GM12878 (cell line): Measurements from ENCODE around the gene CAMK2D. TPM values are rescaled to one million over a fixed set of nuclear protein-coding genes. Genes with fewer than 3 reads are reported as not detected.

Source experiments
- ATAC-seq: fragments of 200-7000 bp; cut with Tn5 transposase; 3 replicates; pipeline ENCODE4 v1.9.1; 2020; ENCODE audit warnings: mild to moderate bottlenecking, moderate library complexity
- BruUV-seq: library from RNA; stranded (reverse); fragments of 400-500 nt; replicated peaks from 2 replicates; lab custom pipeline; 2021; lab: Mats Ljungman, UMichigan
- CTCF ChIA-PET: fragments of 300-600 bp; sonication (Branson Sonifier 250); formaldehyde crosslinking; extraction: SDS; loops from one replicate; lab custom pipeline; 2021; ENCODE audit warnings: inconsistent platforms; lab: Yijun Ruan, JAX
- POLR2A ChIA-PET: fragments of 350-600 bp; formaldehyde crosslinking; extraction: SDS; loops from one replicate; lab custom pipeline; 2021; ENCODE audit warnings: inconsistent platforms; lab: Charles Lee
- RAD21 ChIA-PET: fragments of 300-600 bp; sonication (Branson Sonifier 250); formaldehyde crosslinking; loops from one replicate; lab custom pipeline; 2023; ENCODE audit warnings: antibody characterized with exemption; ENCODE audit not compliant: unreplicated experiment; lab: Charles Lee
- SMC1A ChIA-PET: fragments of 300-600 bp; sonication (Branson Sonifier 250); formaldehyde crosslinking; loops from one replicate; lab custom pipeline; 2023; ENCODE audit not compliant: unreplicated experiment, uncharacterized antibody; lab: Charles Lee
- DNase-seq: peaks from one replicate; pipeline ENCODE4 v3.0.0-alpha.2; 2011; ENCODE audit warnings: low read depth, low spot score
- FAIRE-seq: peaks from 3 replicates; lab custom pipeline; 2011; peaks lifted over from hg19 to GRCh38; lab: Jason Lieb, UNC
- H2AFZ ChIP-seq: 2 replicates; pipeline ENCODE4 v1.6.0; 2011; ENCODE audit warnings: low read depth, low read length, control low read depth; ENCODE audit not compliant: control insufficient read depth
- H3K27ac ChIP-seq: 2 replicates; pipeline ENCODE4 v1.5.1; 2011; ENCODE audit warnings: control low read depth; ENCODE audit not compliant: control insufficient read depth, insufficient read depth
- H3K27me3 ChIP-seq, 2 experiments: replicated peaks in 1 of 2; 2 replicates each; pipeline versions ENCODE4 v1.6.0 to v1.6.1; 2011; ENCODE audit warnings: low read length in 1 of 2; ENCODE audit not compliant: control insufficient read depth in 2 of 2, insufficient read depth in 2 of 2
- H3K36me3 ChIP-seq, 2 experiments: 2 replicates each; pipeline ENCODE4 v1.5.1; 2011; ENCODE audit warnings: low read length in 1 of 2; ENCODE audit not compliant: control insufficient read depth in 2 of 2, insufficient read depth in 2 of 2
- H3K4me1 ChIP-seq: 2 replicates; pipeline ENCODE4 v1.6.1; 2011; ENCODE audit warnings: mild to moderate bottlenecking, low read length, moderate library complexity, mixed read lengths; ENCODE audit not compliant: control insufficient read depth, insufficient read depth
- H3K4me2 ChIP-seq: 2 replicates; pipeline ENCODE4 v1.6.0; 2011; ENCODE audit warnings: control low read depth; ENCODE audit not compliant: control insufficient read depth, insufficient read depth
- H3K4me3 ChIP-seq: fragments of 200-600 bp; sonication (generic); 2 replicates; pipeline ENCODE4 v1.5.1; 2016
- H3K79me2 ChIP-seq: 2 replicates; pipeline ENCODE4 v1.6.0; 2011; ENCODE audit warnings: low read length; ENCODE audit not compliant: control insufficient read depth, insufficient read depth
- H3K9ac ChIP-seq: 2 replicates; pipeline ENCODE4 v1.8.0; 2011; ENCODE audit warnings: low read length, control low read depth, mixed read lengths; ENCODE audit not compliant: control insufficient read depth, insufficient read depth
- H3K9me3 ChIP-seq: replicated peaks from 3 replicates; pipeline ENCODE4 v1.5.1; 2011; ENCODE audit warnings: mild to moderate bottlenecking, low read length; ENCODE audit not compliant: control insufficient read depth, insufficient read depth
- H4K20me1 ChIP-seq: 2 replicates; pipeline ENCODE4 v1.6.0; 2011; ENCODE audit not compliant: control insufficient read depth, insufficient read depth
- CHD2 ChIP-seq: IDR thresholded peaks from 2 replicates; pipeline ENCODE4 v1.6.1; 2011; ENCODE audit warnings: low read depth, low read length, improper control_type of control experiment, borderline replicate concordance
- MTA3 ChIP-seq: IDR thresholded peaks from 2 replicates; pipeline ENCODE4 v1.6.1; 2012; ENCODE audit warnings: low read length, inconsistent platforms, borderline replicate concordance
- PML ChIP-seq: IDR thresholded peaks from 2 replicates; pipeline ENCODE4 v1.6.1; 2012; ENCODE audit warnings: low read length, inconsistent platforms
- RAD21 ChIP-seq: IDR thresholded peaks from 2 replicates; pipeline ENCODE4 v1.6.1; 2011; ENCODE audit warnings: mild to moderate bottlenecking, low read depth, low read length, moderate library complexity; ENCODE audit not compliant: insufficient read depth
- YY1 ChIP-seq: IDR thresholded peaks from 2 replicates; pipeline ENCODE4 v1.6.1; 2011; ENCODE audit warnings: low read depth, mild to moderate bottlenecking, low read length
- ZNF384 ChIP-seq: IDR thresholded peaks from 2 replicates; pipeline ENCODE4 v1.6.1; 2012; ENCODE audit warnings: low read depth, mild to moderate bottlenecking, low read length, improper control_type of control experiment, borderline replicate concordance
- WGBS: methylation state at CpG from one replicate; pipeline ENCODE4 v1.1.6; 2016; ENCODE audit warnings: low lambda C conversion rate; ENCODE audit not compliant: insufficient replicate concordance, insufficient coverage; ENCODE audit errors: missing lambda C conversion rate; 5-methylcytosine and 5-hydroxymethylcytosine counted together
- in situ Hi-C: fragments of 300-500 bp; cut with MboI; formaldehyde crosslinking; loops from 9 replicates; pipeline ENCODE4 v1.14.3; 2018; ENCODE audit warnings: mixed read lengths
- intact Hi-C: fragments of 100-400 bp; cut with micrococcal nuclease; formaldehyde crosslinking; loops from one replicate; pipeline ENCODE4 v1.14.2; 2022; ENCODE audit not compliant: unreplicated experiment
- polyA plus RNA-seq, 11 experiments: library from polyadenylated mRNA; depleted of rRNA in 4 of 11; unstranded in 6 of 11; stranded (reverse) in 5 of 11; fragments of >200 nt; fragmentation: Nextera tagmentation in 4 of 11; fragmentation: Illumina TruSeq in 1 of 11; extraction: Ambion mirVana in 4 of 11; extraction: Trizol in 1 of 11; gene quantifications; 1 replicate in 1 of 11; 2 replicates in 10 of 11; pipeline versions ENCODE4 v1.2.1 to v1.2.3, GENCODE V29; 2011 to 2016; ENCODE audit warnings: inconsistent platforms in 2 of 11, missing spikeins in 2 of 11, low read depth in 1 of 11
- total RNA-seq, 4 experiments: library from RNA; depleted of rRNA in 3 of 4; stranded (reverse); fragments of >200 nt in 3 of 4; fragmentation: Illumina TruSeq in 1 of 4; extraction: Trizol in 1 of 4; gene quantifications; 2 replicates each; pipeline versions ENCODE4 v1.2.1 to v1.2.3, GENCODE V29; 2013 to 2021
- TF ChIP-seq, protein P1 (sequence below): fragments of 450-650 bp; formaldehyde crosslinking; IDR thresholded peaks from 2 replicates; pipeline ENCODE4 v1.4.0; 2022; ENCODE audit warnings: mild to moderate bottlenecking, moderate library complexity
- TF ChIP-seq, protein P2 (sequence below): fragments of 450-650 bp; IDR thresholded peaks from 2 replicates; pipeline ENCODE4 v1.6.1; 2017; ENCODE audit warnings: mild to moderate bottlenecking, moderate library complexity

Gene CAMK2D
- total and polyA plus RNA-seq, 10 of the 15 experiments (the other 5 are each of a cell fraction or from before 2014, with no cell fraction given) = 6.9 to 88.5 (median 12.9) TPM

DNA sequence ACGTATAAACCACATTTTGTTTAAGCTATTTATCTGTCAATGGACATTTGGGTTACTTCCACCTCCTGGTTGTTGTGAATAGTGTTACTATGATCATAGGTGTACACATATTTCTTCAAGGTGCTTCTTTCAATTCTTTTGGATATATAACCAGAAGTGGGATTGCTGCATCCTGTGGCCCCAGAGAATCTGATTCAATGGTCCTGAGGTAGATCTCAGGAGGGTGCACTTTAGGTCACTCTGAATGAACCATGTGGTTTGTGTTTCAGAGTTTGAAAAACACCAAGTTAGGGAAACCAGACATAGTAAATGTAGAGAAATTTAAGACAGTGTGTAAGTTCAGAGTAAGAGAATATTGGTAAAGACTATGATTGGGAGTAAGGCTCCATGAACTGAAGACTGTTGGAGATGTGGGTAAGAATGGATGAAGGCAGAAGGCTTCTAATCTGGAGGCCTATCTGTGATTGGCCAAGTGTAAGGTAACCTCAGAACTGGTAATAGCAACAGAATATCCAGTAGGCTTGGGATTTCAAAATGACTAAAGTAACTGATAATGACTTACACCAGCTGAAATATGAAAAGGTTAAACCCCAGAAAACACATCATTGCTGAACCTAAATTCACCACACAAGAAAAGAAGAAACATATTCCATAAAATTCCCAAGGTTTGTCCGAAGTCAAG lies 236.9 kb downstream of the CAMK2D start:
- ChIA-PET RAD21 (interaction anchor here (0.6 to 2.0 kb wide), 4 partner anchors 15 to 234 kb away, joined by 3 to 5 read pairs (median 4); no protein-coding TSS in a partner anchor), CTCF (interaction anchor here (1.6 kb wide), 1 partner anchor 118 kb away, joined by 3 read pairs; no protein-coding TSS in a partner anchor), SMC1A (interaction anchor here (0.5 to 2.1 kb wide), 7 partner anchors 10 to 68 kb away, joined by 3 to 5 read pairs (median 3); no protein-coding TSS in a partner anchor), POLR2A (no interaction called here)
- WGBS = 94% methylated on average over 2 of the region's 2 CpGs
- Histone ChIP-seq H3K27me3 (no peaks in the 10 kb centered on the region), H4K20me1 (no peaks in the 10 kb centered on the region), H3K36me3 (peaks cover 3 to 4% of the 10 kb centered on the region in 2 experiments; a peak in 3 of 4 replicates), H3K27ac (peak overlapping the region; percentile 38; the same call in 1 of the 2 replicates), H3K79me2 (no peaks in the 10 kb centered on the region), H3K4me3 (no peak overlapping the region), H3K9ac (no peak overlapping the region), H3K9me3 (no peaks in the 10 kb centered on the region), H3K4me1 (peaks cover 12% of the 10 kb centered on the region), H2AFZ (no peak overlapping the region), H3K4me2 (peak overlapping the region; percentile 11; the same call in 1 of the 2 replicates)
- in situ Hi-C loops (no loop called here), intact Hi-C loops (loop anchor here (5.0 kb wide), 1 partner anchor 132 kb away; no protein-coding TSS in a partner anchor)
- no TSS peak for BruUV-seq
- ATAC-seq (peak; percentile 72), FAIRE-seq (peak; percentile 27), DNase-seq (no peak)
- no peak for TF ChIP-seq RAD21
- no peak; the same call in 1 of the 2 replicates for TF ChIP-seq PML
- TF ChIP-seq ZNF384 = no peak
- TF ChIP-seq CHD2 = no peak
- TF ChIP-seq, protein P1, sequence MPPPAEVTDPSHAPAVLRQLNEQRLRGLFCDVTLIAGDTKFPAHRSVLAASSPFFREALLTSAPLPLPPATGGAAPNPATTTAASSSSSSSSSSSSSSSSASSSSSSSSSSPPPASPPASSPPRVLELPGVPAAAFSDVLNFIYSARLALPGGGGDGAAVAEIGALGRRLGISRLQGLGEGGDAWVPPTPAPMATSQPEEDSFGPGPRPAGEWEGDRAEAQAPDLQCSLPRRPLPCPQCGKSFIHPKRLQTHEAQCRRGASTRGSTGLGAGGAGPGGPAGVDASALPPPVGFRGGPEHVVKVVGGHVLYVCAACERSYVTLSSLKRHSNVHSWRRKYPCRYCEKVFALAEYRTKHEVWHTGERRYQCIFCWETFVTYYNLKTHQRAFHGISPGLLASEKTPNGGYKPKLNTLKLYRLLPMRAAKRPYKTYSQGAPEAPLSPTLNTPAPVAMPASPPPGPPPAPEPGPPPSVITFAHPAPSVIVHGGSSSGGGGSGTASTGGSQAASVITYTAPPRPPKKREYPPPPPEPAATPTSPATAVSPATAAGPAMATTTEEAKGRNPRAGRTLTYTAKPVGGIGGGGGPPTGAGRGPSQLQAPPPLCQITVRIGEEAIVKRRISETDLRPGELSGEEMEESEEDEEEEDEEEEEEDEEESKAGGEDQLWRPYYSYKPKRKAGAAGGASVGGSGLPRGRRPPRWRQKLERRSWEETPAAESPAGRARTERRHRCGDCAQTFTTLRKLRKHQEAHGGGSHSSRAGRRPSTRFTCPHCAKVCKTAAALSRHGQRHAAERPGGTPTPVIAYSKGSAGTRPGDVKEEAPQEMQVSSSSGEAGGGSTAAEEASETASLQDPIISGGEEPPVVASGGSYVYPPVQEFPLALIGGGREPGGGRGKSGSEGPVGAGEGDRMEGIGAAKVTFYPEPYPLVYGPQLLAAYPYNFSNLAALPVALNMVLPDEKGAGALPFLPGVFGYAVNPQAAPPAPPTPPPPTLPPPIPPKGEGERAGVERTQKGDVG (CRISPR knock-in tag) = no peak
- no peak for TF ChIP-seq MTA3
- TF ChIP-seq, protein P2, sequence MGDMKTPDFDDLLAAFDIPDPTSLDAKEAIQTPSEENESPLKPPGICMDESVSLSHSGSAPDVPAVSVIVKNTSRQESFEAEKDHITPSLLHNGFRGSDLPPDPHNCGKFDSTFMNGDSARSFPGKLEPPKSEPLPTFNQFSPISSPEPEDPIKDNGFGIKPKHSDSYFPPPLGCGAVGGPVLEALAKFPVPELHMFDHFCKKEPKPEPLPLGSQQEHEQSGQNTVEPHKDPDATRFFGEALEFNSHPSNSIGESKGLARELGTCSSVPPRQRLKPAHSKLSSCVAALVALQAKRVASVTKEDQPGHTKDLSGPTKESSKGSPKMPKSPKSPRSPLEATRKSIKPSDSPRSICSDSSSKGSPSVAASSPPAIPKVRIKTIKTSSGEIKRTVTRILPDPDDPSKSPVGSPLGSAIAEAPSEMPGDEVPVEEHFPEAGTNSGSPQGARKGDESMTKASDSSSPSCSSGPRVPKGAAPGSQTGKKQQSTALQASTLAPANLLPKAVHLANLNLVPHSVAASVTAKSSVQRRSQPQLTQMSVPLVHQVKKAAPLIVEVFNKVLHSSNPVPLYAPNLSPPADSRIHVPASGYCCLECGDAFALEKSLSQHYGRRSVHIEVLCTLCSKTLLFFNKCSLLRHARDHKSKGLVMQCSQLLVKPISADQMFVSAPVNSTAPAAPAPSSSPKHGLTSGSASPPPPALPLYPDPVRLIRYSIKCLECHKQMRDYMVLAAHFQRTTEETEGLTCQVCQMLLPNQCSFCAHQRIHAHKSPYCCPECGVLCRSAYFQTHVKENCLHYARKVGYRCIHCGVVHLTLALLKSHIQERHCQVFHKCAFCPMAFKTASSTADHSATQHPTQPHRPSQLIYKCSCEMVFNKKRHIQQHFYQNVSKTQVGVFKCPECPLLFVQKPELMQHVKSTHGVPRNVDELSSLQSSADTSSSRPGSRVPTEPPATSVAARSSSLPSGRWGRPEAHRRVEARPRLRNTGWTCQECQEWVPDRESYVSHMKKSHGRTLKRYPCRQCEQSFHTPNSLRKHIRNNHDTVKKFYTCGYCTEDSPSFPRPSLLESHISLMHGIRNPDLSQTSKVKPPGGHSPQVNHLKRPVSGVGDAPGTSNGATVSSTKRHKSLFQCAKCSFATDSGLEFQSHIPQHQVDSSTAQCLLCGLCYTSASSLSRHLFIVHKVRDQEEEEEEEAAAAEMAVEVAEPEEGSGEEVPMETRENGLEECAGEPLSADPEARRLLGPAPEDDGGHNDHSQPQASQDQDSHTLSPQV = no peak
- TF ChIP-seq YY1 = no peak
